NCI-H2107 (cell line): ENCODE data around the gene CRYGN.

ENCODE experiments used
- DNase-seq: peaks from one replicate; lab custom pipeline; 2025; lab: John Stamatoyannopoulos, UW

The CRYGN gene

DNA sequence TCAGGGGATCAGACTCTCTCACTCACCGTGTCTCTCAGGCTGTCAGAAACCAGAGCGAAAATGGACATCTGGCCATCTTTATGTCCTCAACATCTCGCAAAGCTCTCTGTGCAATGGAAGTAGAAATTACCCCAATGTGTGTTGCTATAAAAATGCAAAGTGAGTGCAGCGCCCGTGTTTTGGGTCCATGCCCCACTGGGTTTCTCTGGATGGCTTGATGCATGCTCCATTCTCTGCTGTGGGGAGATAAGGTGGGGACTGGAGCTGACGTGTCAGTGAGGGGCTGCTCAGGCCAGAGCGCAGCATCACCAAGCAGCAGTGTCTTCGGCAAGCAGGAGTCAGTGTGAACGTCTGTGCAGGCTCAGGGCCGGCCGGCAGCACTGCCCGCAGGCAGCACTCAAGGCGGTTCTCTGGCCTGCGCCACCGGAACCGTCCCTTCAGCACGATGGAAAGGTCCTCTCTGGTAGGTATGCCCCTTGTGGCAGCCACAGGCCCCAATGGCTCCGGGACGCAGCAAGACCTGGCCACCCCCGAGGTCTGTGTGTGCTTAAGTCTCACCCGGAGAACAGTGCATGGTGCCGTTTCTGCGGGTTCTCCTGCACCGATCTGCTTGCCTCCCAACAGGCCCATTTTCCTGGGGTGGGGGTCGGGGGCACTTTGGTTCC lies 60.3 kb downstream of the CRYGN start:
- DNase-seq, result no peak

DNA sequence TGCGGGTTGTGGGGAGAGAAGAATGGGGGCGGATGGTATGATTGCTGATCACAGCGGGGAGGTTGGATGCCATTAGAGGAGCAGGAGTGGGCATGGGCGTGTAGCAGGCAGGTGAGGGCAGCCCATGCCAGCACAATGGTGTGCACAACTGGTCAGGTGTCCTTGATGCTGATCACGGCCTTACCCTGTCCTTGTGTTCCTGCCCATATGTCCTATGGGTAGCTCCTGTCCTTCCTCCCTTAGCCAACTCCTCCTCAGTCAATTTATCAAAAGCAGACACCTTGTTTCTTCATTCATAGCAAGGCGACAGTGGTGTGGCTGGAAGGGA lies 60.8 kb downstream of the CRYGN start:
- DNase-seq, result no peak
